Measurements from ENCODE around the gene NCOA5.

The NCOA5 gene

DNA sequence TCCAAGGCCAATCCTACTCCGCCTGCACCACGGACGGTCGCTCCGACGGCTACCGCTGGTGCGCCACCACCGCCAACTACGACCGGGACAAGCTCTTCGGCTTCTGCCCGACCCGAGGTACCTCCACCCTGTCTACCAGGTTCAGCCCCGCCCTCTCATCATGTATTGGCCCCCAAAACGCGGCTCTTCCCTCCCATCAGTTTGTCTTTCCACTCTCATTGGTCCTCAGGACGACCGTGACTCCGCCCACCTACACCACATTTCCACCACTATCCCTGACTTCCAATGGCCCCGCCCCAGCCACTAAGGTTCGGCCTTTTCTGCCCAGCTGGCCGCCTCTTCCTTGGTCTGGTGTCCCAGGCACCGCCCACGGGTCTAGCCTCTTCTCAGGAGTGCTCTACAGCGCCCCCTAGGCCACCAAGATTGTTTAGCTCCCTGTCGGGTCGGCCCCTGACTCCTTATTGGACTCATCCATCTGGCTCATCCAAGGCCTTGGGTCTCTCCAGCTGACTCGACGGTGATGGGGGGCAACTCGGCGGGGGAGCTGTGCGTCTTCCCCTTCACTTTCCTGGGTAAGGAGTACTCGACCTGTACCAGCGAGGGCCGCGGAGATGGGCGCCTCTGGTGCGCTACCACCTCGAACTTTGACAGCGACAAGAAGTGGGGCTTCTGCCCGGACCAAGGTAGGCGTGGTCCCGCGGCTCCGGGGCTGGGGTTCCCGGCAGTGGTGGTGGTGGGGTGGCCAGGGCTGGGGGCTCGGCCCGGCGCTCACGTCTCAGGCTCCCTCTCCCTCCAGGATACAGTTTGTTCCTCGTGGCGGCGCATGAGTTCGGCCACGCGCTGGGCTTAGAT lies 77.9 kb downstream of the NCOA5 start:
- DNase-seq, result peak; percentile 34
